A549 (cell line): ENCODE data around the gene GARS1. TPM values are rescaled to one million over a fixed set of nuclear protein-coding genes. Genes with fewer than 3 reads are reported as not detected.

Source experiments
- ATAC-seq, 2 experiments: fragments of 200-7000 bp in 1 of 2; fragments of >200 bp in 1 of 2; cut with Nextera tagmentation in 1 of 2; cut with Tn5 transposase in 1 of 2; 3 replicates each; pipeline versions ENCODE4 v1.8.0 to v1.9.1; 2018 to 2020; ENCODE audit warnings: mild to moderate bottlenecking in 1 of 2, moderate library complexity in 1 of 2
- CTCF ChIA-PET: fragments of 300-600 bp; sonication (Branson Sonifier 250); formaldehyde crosslinking; extraction: SDS; loops from one replicate; lab custom pipeline; 2021; ENCODE audit warnings: antibody characterized with exemption, inconsistent platforms; lab: Yijun Ruan, JAX
- POLR2A ChIA-PET: fragments of 350-600 bp; formaldehyde crosslinking; extraction: SDS; loops from one replicate; lab custom pipeline; 2021; ENCODE audit warnings: antibody characterized with exemption, inconsistent platforms; lab: Yijun Ruan, JAX
- DNase-seq, 2 experiments: peaks; one replicate each; pipeline versions ENCODE4 v3.0.0 to v3.0.0-alpha.2; 2011 to 2016; ENCODE audit warnings: low read depth in 1 of 2, low spot score in 1 of 2
- FAIRE-seq: peaks from 2 replicates; lab custom pipeline; 2011; peaks lifted over from hg19 to GRCh38; lab: Jason Lieb, UNC
- H3K27ac ChIP-seq, 2 experiments: fragments of >200 bp; sonication (Bioruptor Twin); formaldehyde crosslinking; 3 replicates each; pipeline ENCODE4 v1.5.1; 2016 to 2017
- H3K4me1 ChIP-seq: fragments of >200 bp; sonication (Bioruptor Twin); formaldehyde crosslinking; 3 replicates; pipeline ENCODE4 v1.6.1; 2016
- H3K4me2 ChIP-seq: fragments of >200 bp; sonication (Bioruptor Twin); formaldehyde crosslinking; 3 replicates; pipeline ENCODE4 v1.6.1; 2016
- H3K4me3 ChIP-seq: fragments of >200 bp; sonication (Bioruptor Twin); formaldehyde crosslinking; 3 replicates; pipeline ENCODE4 v1.5.1; 2016
- H3K9me3 ChIP-seq: fragments of >200 bp; sonication (Bioruptor Twin); formaldehyde crosslinking; 3 replicates; pipeline ENCODE4 v1.6.1; 2016
- ATOH8 ChIP-seq: fragments of 250-450 bp; sonication (Bioruptor Pico); IDR thresholded peaks from 2 replicates; pipeline ENCODE4 v1.5.0; 2020; ENCODE audit warnings: low read depth, mild to moderate bottlenecking, moderate library complexity
- CHD2 ChIP-seq: fragments of 150-350 bp; IDR thresholded peaks from 2 replicates; pipeline ENCODE4 v1.6.1; 2014; ENCODE audit warnings: low read length; ENCODE audit not compliant: partially characterized antibody
- CTCF ChIP-seq: fragments of >200 bp; sonication (Bioruptor Twin); formaldehyde crosslinking; IDR thresholded peaks from 3 replicates; pipeline ENCODE4 v1.5.1; 2016
- E2F6 ChIP-seq: IDR thresholded peaks from 2 replicates; pipeline ENCODE4 v1.6.1; 2012; ENCODE audit warnings: low read depth, borderline replicate concordance
- EHF ChIP-seq: fragments of 250-450 bp; sonication (Bioruptor Pico); IDR thresholded peaks from 2 replicates; pipeline ENCODE4 v1.5.0; 2020; ENCODE audit warnings: mild to moderate bottlenecking
- ELK1 ChIP-seq: fragments of 150-350 bp; IDR thresholded peaks from 2 replicates; pipeline ENCODE4 v1.6.1; 2014; ENCODE audit warnings: low read depth, mild to moderate bottlenecking, low read length
- EP300 ChIP-seq, 2 experiments: fragments of >200 bp; sonication (Bioruptor Twin); formaldehyde crosslinking; IDR thresholded peaks; 2 replicates in 1 of 2; 3 replicates in 1 of 2; pipeline ENCODE4 v1.6.1; 2016 to 2017
- FOXS1 ChIP-seq: fragments of 250-450 bp; sonication (Bioruptor Pico); IDR thresholded peaks from 2 replicates; pipeline ENCODE4 v1.5.0; 2020; ENCODE audit warnings: mild to moderate bottlenecking, moderate library complexity
- HDAC2 ChIP-seq: fragments of 200-600 bp; sonication (generic); IDR thresholded peaks from 2 replicates; pipeline ENCODE4 v1.6.1; 2016
- HEYL ChIP-seq: fragments of 250-450 bp; sonication (Bioruptor Pico); IDR thresholded peaks from 2 replicates; pipeline ENCODE4 v1.8.0; 2021; ENCODE audit warnings: mild to moderate bottlenecking, moderate library complexity
- HMGXB4 ChIP-seq: fragments of 250-450 bp; sonication (Bioruptor Pico); IDR thresholded peaks from 2 replicates; pipeline ENCODE4 v1.5.0; 2021; ENCODE audit warnings: mild to moderate bottlenecking, moderate library complexity, borderline replicate concordance
- HOXB5 ChIP-seq: fragments of 250-450 bp; sonication (Bioruptor Pico); IDR thresholded peaks from 2 replicates; pipeline ENCODE4 v1.5.0; 2020; ENCODE audit warnings: mild to moderate bottlenecking, moderate library complexity
- KDM5A ChIP-seq: fragments of 200-600 bp; sonication (generic); IDR thresholded peaks from 2 replicates; pipeline ENCODE4 v1.6.1; 2016; ENCODE audit warnings: antibody characterized with exemption, mild to moderate bottlenecking
- MAZ ChIP-seq: fragments of 150-350 bp; IDR thresholded peaks from 2 replicates; pipeline ENCODE4 v1.6.1; 2014; ENCODE audit warnings: antibody characterized with exemption, low read depth, low read length, borderline replicate concordance
- PHF8 ChIP-seq: fragments of 200-600 bp; sonication (generic); IDR thresholded peaks from 2 replicates; pipeline ENCODE4 v1.6.1; 2016; ENCODE audit warnings: low read depth, mild to moderate bottlenecking, antibody characterized with exemption, moderate library complexity, borderline replicate concordance
- RAD21 ChIP-seq, 2 experiments: fragments of >200 bp in 1 of 2; sonication (Bioruptor Twin) in 1 of 2; formaldehyde crosslinking in 1 of 2; IDR thresholded peaks in 1 of 2; conservative IDR thresholded peaks in 1 of 2; 2 replicates in 1 of 2; 3 replicates in 1 of 2; pipeline ENCODE4 v1.6.1; 2012 to 2018; ENCODE audit warnings: inconsistent platforms in 1 of 2
- RARB ChIP-seq: fragments of 250-450 bp; sonication (Bioruptor Pico); IDR thresholded peaks from 2 replicates; pipeline ENCODE4 v1.8.0; 2021; ENCODE audit warnings: mild to moderate bottlenecking, moderate library complexity
- REST ChIP-seq: fragments of 200-600 bp; sonication (generic); IDR thresholded peaks from 2 replicates; pipeline ENCODE4 v1.6.1; 2016; ENCODE audit warnings: antibody characterized with exemption, mild to moderate bottlenecking, moderate library complexity
- RFX5 ChIP-seq: fragments of 450-650 bp; IDR thresholded peaks from 2 replicates; pipeline ENCODE4 v1.7.1; 2014; ENCODE audit warnings: antibody characterized with exemption, mild to moderate bottlenecking, moderate library complexity
- SMC3 ChIP-seq: fragments of >200 bp; sonication (Bioruptor Twin); formaldehyde crosslinking; IDR thresholded peaks from 3 replicates; pipeline ENCODE4 v1.6.1; 2018; ENCODE audit warnings: inconsistent platforms
- TFCP2L1 ChIP-seq: fragments of 250-450 bp; sonication (Bioruptor Pico); IDR thresholded peaks from 2 replicates; pipeline ENCODE4 v1.5.0; 2021; ENCODE audit warnings: mild to moderate bottlenecking
- ZNF302 ChIP-seq: fragments of 250-450 bp; sonication (Bioruptor Pico); IDR thresholded peaks from 2 replicates; pipeline ENCODE4 v1.9.0; 2021; ENCODE audit warnings: inconsistent platforms, mild to moderate bottlenecking, moderate library complexity
- ZSCAN20 ChIP-seq: fragments of 250-450 bp; sonication (Bioruptor Pico); IDR thresholded peaks from 2 replicates; pipeline ENCODE4 v1.8.0; 2022; ENCODE audit warnings: mild to moderate bottlenecking, moderate library complexity
- WGBS: methylation state at CpG from one replicate; pipeline ENCODE4 v1.1.6; 2017; ENCODE audit errors: missing lambda C conversion rate; 5-methylcytosine and 5-hydroxymethylcytosine counted together
- polyA plus RNA-seq, 4 experiments: library from polyadenylated mRNA; depleted of rRNA in 3 of 4; stranded (reverse); fragments of >200 nt; fragmentation: RNase III in 1 of 4; extraction: RNeasy Plus Mini Kit Qiagen cat#74134 plus additional on column Dnase treatment in 1 of 4; gene quantifications; 2 replicates in 3 of 4; 3 replicates in 1 of 4; pipeline ENCODE4 v1.2.3, GENCODE V29; 2011 to 2017

GARS1 gene
- polyA plus RNA-seq, 2 of the 4 experiments (the other 2 are of a cell fraction): 134 to 608 TPM

GRCh38 chr7:30618961-30619360 lies 24.3 kb downstream of the GARS1 start (continued):
- TF ChIP-seq REST (no peak), KDM5A (no peak), EP300 (IDR thresholded peaks at IDR 0.05) (no peak), EHF (CRISPR knock-in tag) (no peak), HDAC2 (no peak), HOXB5 (CRISPR knock-in tag) (no peak)

GRCh38 chr7:30625283-30625682 lies 30.6 kb downstream of the GARS1 start:
- 89% methylated on average over 1 of the region's 1 CpG for WGBS
- Histone ChIP-seq H3K4me3 (no peak overlapping the region), H3K27ac (no peak overlapping the region), H3K4me1 (no peaks in the 10 kb centered on the region), H3K4me2 (no peak overlapping the region), H3K9me3 (no peaks in the 10 kb centered on the region)
- FAIRE-seq (no peak), ATAC-seq (peak; percentile 39 to 42; a peak in 3 of 6 replicates), DNase-seq (no peak)
- ChIA-PET POLR2A (no interaction called here), CTCF (interaction anchor here (0.6 to 1.1 kb wide), 2 partner anchors 102 to 409 kb away, joined by 3 read pairs; no protein-coding TSS in a partner anchor)
- TF ChIP-seq CTCF (0 out of 3 replicates have a peak, but pooled peaks have one; percentile 6), SMC3 (no peak), RAD21 (conservative IDR thresholded peaks at IDR 0.05 in 1 of 2, IDR thresholded peaks at IDR 0.05 in 1 of 2) (peak in 1 of 2 experiments; percentile 26; a peak in 1 of 5 replicates)

- ATAC-seq: no peak
- Histone ChIP-seq H3K4me2 (no peak overlapping the region), H3K4me3 (no peak overlapping the region), H3K9me3 (no peaks in the 10 kb centered on the region), H3K27ac (no peak overlapping the region), H3K4me1 (no peaks in the 10 kb centered on the region)
- 94% methylated on average over 4 of the region's 4 CpGs for WGBS
- no peak for DNase-seq
- ChIA-PET POLR2A (no interaction called here), CTCF (interaction anchor here (0.7 to 1.1 kb wide), 3 partner anchors 24 to 147 kb away, joined by 3 to 5 read pairs (median 3); no protein-coding TSS in a partner anchor)
- no peak for FAIRE-seq
- no peak for TF ChIP-seq ELK1
- no peak for TF ChIP-seq HMGXB4 (CRISPR knock-in tag)
- no peak for TF ChIP-seq ZSCAN20 (CRISPR knock-in tag)
- no peak for TF ChIP-seq FOXS1
- TF ChIP-seq HEYL (CRISPR knock-in tag): no peak
- no peak for TF ChIP-seq PHF8
- TF ChIP-seq ZNF302 (CRISPR knock-in tag): no peak
- no peak for TF ChIP-seq ATOH8 (CRISPR knock-in tag)
- TF ChIP-seq CHD2: no peak
- no peak for TF ChIP-seq RFX5
- no peak for TF ChIP-seq E2F6
- TF ChIP-seq RARB (CRISPR knock-in tag): no peak
- no peak for TF ChIP-seq TFCP2L1 (CRISPR knock-in tag)
- TF ChIP-seq MAZ: no peak
Measured at GRCh38 chr7:30627026-30627425, 32.3 kb downstream of the GARS1 start.
